Activated effector memory CD4-positive, alpha-beta T cell treated with anti-CD3 and anti-CD28 coated beads, Interleukin-2, amount 50 U/mL, for 16 hours (primary cell): Measurements from ENCODE around the gene PTBP2.

Experiments
- DNase-seq: peaks from one replicate; pipeline ENCODE4 v3.0.0-alpha.2; 2020

The PTBP2 gene, protein sequence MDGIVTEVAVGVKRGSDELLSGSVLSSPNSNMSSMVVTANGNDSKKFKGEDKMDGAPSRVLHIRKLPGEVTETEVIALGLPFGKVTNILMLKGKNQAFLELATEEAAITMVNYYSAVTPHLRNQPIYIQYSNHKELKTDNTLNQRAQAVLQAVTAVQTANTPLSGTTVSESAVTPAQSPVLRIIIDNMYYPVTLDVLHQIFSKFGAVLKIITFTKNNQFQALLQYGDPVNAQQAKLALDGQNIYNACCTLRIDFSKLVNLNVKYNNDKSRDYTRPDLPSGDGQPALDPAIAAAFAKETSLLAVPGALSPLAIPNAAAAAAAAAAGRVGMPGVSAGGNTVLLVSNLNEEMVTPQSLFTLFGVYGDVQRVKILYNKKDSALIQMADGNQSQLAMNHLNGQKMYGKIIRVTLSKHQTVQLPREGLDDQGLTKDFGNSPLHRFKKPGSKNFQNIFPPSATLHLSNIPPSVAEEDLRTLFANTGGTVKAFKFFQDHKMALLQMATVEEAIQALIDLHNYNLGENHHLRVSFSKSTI

DNA sequence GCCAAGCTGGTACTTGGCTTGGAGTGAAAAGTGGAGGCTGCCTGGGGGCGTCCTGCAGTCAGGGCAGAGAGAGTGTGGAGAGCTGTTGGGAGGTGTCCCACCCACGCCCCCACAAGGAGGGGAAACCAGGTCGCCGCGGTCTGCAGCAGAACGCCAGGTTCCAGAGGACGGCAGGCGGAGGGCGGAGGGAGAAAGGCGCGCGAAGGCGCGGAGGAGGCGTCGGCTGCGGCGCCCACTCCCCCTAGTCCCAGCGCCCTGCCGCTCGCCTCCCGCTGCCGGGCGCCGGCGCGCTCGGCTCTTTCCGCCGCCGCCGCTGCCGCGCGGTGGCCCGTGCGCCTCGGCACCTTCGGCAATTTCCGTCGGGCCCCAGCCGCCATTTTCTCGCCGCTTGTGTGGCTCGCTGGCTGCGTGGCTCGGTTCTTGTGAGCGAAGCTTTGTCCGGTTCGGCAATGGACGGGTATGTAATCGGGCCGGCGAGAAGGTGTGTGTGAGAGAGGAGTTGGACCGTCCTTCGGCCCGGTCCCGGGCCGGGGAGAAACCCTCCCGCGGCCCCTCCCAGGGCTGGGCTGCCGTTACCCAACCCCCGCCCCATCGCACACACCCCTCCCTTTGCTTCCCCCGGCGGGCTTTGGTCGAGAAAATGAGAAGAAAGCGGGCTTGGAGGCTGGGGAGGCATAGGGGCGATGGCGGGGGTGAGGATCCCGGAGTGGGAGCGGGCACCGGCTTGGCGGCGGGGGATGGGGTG is at the start of gene PTBP2:
PTBP2 (plus strand) TSS at position 369 of the 745 bp plus-strand sequence; CDS start at position 450, 81 bp downstream.
- DNase-seq: peak; percentile 94

DNA sequence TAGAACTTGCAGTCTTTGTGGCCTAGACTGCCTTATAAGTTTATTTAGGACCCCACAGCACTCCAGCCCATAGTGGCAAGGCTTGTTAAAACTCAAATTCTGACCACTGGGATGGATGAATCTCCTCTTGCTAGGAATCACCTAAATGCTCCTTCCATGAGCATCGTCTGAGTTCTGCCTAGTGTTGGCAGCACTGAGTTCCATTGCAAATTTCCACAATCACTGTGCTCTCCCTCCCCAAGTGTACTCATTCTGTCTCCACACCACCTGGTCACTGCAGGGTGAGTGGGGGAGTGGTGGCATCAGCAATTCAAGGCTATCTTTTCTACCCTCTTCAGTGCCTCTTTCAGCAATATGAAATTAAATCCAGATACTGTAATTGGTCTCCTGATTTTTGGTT is 46.7 kb upstream of the PTBP2 start:
- no peak for DNase-seq

DNA sequence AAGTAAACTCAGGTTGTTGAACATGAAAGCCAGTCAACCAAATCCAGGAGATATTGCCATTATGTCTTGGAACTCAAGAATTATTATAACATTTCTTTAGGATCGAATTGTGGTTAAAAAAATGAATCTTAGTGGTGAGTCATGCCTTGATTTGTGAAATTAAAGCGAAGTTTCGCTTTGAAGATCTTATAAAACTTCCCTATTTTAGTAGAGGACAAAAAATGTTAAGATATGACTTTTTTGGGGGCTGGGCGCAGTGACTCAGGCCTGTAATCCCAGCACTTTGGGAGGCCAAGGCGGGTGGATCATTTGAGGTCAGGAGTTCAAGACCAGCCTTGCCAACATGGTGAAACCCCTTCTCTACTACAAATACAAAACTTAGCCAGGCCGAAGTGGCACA is 39.5 kb upstream of the PTBP2 start:
- DNase-seq: no peak

DNA sequence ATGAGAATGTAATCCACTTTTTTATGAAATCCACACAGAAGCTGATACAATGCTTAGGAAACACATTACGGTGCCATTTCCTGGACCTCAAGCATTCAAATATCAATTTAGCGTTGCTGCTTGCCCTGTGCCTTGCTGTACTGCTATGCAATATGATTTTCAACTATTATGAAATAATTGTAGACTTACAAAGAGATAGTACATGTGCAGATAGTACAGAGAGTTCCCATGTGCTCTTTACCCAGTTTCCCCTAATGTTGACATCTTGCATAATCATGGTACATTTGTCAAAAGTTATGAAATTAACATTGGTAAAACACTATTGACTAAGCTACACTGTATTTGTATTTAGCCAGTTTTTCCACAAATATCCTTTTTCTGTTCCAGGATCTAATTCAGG is 37.7 kb upstream of the PTBP2 start:
- no peak for DNase-seq

DNA sequence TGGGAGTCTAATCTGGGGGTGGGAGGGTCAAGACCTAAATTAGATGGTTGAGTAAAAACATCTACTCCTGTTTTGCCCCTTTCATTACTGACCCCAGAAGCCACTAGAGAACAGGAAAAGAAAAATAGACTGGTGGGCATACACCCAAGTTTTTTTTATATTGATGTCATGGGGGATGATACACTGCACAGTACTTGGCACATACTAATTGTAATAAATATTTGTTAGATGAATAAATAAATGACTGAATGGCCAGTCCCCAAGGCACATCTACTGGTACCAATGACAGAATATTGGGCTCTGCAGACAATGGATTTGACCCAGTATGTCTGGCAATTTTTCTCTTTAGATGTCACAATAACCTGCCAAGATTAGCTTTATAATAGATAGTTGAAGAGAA is 36.8 kb upstream of the PTBP2 start:
- DNase-seq: no peak

GRCh38 chr1:96688767-96689166 is 32.8 kb upstream of the PTBP2 start:
- no peak for DNase-seq

- no peak for DNase-seq
Observed at GRCh38 chr1:96695954-96696353, 25.6 kb upstream of the PTBP2 start.

- DNase-seq: no peak
Observed at GRCh38 chr1:96698342-96698983, 23.1 kb upstream of the PTBP2 start.

DNA sequence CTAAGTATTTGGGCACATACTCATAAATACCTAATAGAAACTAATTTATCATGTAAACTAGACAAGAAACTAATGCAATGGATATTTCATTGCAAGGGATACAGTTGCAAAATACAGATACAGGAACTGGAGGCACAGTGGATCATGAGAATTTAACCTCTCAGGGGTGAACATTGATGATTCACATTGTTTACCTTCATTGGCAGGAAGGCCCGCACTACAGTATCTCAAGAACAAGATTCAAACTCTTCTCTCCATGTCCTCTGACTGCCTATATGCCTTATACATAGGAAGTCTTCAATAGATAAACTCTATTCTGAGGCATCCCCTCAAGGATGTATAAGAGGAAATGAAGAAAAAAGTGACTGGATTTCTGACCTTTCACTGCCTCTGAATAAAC is 18.4 kb upstream of the PTBP2 start:
- DNase-seq: no peak

GRCh38 chr1:96707023-96707422 is 14.6 kb upstream of the PTBP2 start:
- no peak for DNase-seq

DNA sequence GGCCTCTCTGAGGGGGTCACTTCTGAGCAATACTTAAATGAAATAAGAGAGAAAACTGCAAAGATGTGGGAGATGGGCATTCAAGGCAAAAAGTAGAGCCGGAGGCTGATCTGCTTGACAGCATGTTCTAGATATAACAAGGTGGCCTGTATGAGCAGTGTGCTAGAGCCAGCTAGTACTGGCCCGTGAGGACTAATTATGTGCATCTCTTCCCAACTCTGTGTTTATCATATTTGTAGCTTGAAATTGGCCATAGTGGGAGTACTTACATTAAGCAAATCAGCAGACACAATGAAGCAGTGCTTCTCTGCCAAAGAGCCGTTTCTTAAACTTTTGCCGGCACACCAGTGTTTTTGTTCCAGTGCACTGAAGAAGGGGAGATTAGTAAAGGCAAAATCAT is 13.1 kb upstream of the PTBP2 start:
- no peak for DNase-seq

- DNase-seq: no peak
Observed at GRCh38 chr1:96710708-96711477, 10.7 kb upstream of the PTBP2 start.

DNA sequence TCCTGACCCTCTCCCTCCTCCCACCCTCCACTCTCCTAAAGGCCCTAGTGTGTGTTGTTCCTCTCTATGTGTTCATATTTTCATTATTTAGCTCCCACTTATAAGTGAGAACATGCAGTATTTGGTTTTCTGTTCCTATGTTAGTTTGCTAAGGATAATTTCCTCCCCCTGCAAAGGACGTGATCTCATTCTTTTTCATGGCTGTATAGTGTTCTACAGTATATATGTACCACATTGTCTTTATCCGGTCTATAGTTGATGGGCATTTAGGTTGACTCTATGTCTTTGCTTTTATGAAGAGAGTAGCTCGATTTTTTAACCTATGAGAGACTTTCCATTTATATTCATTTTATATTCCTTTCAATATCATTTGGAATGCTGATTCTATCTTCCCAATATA is 7.9 kb upstream of the PTBP2 start:
- no peak for DNase-seq

GRCh38 chr1:96714881-96715280 is 6.7 kb upstream of the PTBP2 start:
- no peak for DNase-seq

GRCh38 chr1:96715482-96715881 is 6.1 kb upstream of the PTBP2 start:
- DNase-seq: no peak

GRCh38 chr1:96721053-96721415 is 550 bp upstream of the PTBP2 start:
- DNase-seq: no peak

GRCh38 chr1:96722161-96722922 is 758 bp downstream of the PTBP2 start:
- peak; percentile 84 for DNase-seq

DNA sequence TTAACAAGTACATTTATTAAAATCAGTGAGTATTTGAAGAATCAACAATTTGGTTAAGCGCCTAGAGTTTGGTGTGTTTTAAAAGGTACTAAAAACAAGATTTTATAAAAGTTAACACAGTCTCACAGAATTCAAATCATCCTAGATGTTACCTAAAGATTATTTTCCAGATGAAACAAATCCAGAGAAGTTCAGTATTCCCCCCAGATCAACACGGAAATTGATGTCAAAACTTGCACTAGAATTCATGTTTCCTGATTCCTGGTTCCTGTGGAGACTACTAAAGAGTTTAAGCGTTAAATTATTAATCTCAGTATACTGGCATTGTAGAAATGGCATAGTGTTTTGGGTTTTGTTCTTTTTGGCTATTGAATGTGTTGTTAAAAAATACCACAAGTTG is 1.4 kb downstream of the PTBP2 start:
- DNase-seq: no peak

DNA sequence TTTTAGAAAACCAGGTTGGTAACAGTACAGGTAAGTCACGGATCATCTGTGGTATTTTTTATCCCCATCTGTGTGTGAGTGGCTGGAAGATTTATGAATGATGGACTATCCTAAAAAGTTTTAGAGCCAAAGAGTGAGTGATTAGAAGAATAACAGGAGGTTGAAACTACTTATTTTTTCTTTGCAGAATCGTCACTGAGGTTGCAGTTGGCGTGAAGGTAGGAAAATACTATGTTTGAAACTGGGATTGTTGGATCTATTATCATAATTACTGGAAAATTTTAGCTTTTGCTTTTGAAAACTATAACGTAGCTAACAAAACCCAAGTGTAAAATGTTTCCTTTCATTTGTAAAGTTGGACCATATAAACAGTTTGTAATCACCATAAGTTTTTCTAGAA is 1.8 kb downstream of the PTBP2 start:
- no peak for DNase-seq

- DNase-seq: no peak
Observed at GRCh38 chr1:96723936-96724335, 2.4 kb downstream of the PTBP2 start.

DNA sequence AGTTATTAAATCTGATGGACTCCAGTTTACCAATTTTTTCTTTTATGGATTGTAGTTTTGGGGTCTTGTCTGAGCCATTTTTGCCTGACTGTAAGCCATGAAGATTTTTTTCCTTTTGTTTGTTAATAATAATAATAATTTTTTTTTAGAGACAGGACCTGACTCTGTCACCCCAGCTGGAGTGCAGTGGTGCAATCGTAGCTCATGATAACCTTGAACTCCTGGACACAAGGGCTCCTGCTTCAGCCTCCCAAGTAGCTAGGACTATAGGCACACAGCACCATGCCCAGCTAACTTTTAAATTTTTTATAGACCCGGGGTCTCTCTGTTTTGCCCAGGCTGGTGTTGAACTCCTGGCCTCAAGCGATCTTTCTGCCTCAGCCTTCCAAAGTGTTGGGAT is 6.3 kb downstream of the PTBP2 start:
- DNase-seq: no peak
